MCF 10A (cell line): Measurements from ENCODE around the gene C6. TPM values are rescaled to one million over a fixed set of nuclear protein-coding genes. Genes with fewer than 3 reads are reported as not detected.
A peak's percentile ranks its signal among the peaks of the same experiment; 100 is the strongest.

ENCODE experiments used
- BruUV-seq: library from RNA; stranded (reverse); fragments of 400-500 nt; replicated peaks from 2 replicates; lab custom pipeline; 2021; lab: Mats Ljungman, UMichigan
- CTCF ChIA-PET: fragments of 300-600 bp; sonication (Branson Sonifier 250); formaldehyde crosslinking; extraction: SDS; loops from one replicate; lab custom pipeline; 2021; ENCODE audit warnings: antibody characterized with exemption, inconsistent platforms; lab: Yijun Ruan, JAX
- POLR2A ChIA-PET: fragments of 300-600, 350-650 bp; sonication (Branson Sonifier 250); formaldehyde crosslinking; extraction: SDS; loops from one replicate; lab custom pipeline; 2020; ENCODE audit warnings: antibody characterized with exemption, inconsistent platforms; lab: Yijun Ruan, JAX
- DNase-seq: peaks from one replicate; pipeline ENCODE4 v3.0.0-alpha.2; 2018; ENCODE audit not compliant: unreplicated experiment
- H3K27ac Mint-ChIP-seq: one replicate; pipeline ENCODE4 v1.8.0; 2022; ENCODE audit warnings: mild to moderate bottlenecking, low read depth, mixed read lengths; ENCODE audit not compliant: unreplicated experiment
- H3K27me3 Mint-ChIP-seq: one replicate; pipeline ENCODE4 v1.8.0; 2022; ENCODE audit warnings: mixed read lengths; ENCODE audit not compliant: insufficient read depth, unreplicated experiment
- H3K36me3 Mint-ChIP-seq: one replicate; pipeline ENCODE4 v1.8.0; 2022; ENCODE audit warnings: mild to moderate bottlenecking, moderate library complexity, mixed read lengths; ENCODE audit not compliant: insufficient read depth, unreplicated experiment
- H3K4me1 Mint-ChIP-seq: one replicate; pipeline ENCODE4 v1.8.0; 2022; ENCODE audit warnings: mixed read lengths; ENCODE audit not compliant: insufficient read depth, unreplicated experiment
- H3K4me3 Mint-ChIP-seq: one replicate; pipeline ENCODE4 v1.8.0; 2022; ENCODE audit warnings: mild to moderate bottlenecking, moderate library complexity, mixed read lengths; ENCODE audit not compliant: unreplicated experiment
- H3K9me3 Mint-ChIP-seq: one replicate; pipeline ENCODE4 v1.8.0; 2022; ENCODE audit warnings: mixed read lengths; ENCODE audit not compliant: unreplicated experiment
- intact Hi-C: fragments of 100-400 bp; cut with micrococcal nuclease; formaldehyde crosslinking; loops from 2 replicates; pipeline ENCODE4 v1.14.1; 2022
- total RNA-seq: library from RNA; stranded (reverse); gene quantifications from 2 replicates; pipeline ENCODE4 v1.2.3, GENCODE V29; 2022
- TF ChIP-seq, protein P1 (sequence below): fragments of 200-600 bp; IDR thresholded peaks from one replicate; pipeline ENCODE4 v1.8.0; 2022; ENCODE audit warnings: antibody characterized with exemption, mild to moderate bottlenecking; ENCODE audit not compliant: unreplicated experiment

C6 gene
- total RNA-seq, 1 experiment from 2014 or later, result not detected

DNA sequence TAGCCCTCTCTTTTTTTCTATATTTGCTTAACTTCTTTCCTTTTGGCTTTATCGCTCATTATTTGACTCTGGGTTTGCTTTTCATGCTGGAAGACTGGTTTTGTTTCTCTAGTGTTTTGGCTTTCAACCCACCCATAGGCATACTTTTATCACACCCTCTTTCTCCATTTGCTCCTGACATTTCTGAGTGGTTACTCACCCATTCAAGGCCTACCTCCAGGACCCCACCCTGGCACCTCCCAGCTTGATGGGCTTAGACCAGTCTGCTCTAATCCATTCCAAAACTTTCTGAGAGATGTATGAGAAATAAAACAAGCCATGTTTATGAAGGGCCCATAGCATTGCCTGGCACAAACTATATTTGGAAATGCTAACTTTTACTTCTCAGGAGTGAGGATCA is 18.1 kb downstream of the C6 start:
- Mint-ChIP-seq H3K27me3 (no peaks in the 10 kb centered on the region), H3K36me3 (no peaks in the 10 kb centered on the region), H3K4me3 (no peak overlapping the region), H3K9me3 (no peaks in the 10 kb centered on the region), H3K27ac (no peak overlapping the region), H3K4me1 (peaks cover 25% of the 10 kb centered on the region)
- intact Hi-C loops, result no loop called here
- BruUV-seq, result no TSS peak
- CTCF ChIA-PET, result no interaction called here
- TF ChIP-seq, protein P1, sequence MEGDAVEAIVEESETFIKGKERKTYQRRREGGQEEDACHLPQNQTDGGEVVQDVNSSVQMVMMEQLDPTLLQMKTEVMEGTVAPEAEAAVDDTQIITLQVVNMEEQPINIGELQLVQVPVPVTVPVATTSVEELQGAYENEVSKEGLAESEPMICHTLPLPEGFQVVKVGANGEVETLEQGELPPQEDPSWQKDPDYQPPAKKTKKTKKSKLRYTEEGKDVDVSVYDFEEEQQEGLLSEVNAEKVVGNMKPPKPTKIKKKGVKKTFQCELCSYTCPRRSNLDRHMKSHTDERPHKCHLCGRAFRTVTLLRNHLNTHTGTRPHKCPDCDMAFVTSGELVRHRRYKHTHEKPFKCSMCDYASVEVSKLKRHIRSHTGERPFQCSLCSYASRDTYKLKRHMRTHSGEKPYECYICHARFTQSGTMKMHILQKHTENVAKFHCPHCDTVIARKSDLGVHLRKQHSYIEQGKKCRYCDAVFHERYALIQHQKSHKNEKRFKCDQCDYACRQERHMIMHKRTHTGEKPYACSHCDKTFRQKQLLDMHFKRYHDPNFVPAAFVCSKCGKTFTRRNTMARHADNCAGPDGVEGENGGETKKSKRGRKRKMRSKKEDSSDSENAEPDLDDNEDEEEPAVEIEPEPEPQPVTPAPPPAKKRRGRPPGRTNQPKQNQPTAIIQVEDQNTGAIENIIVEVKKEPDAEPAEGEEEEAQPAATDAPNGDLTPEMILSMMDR, result no peak
- DNase-seq, result no peak
- POLR2A ChIA-PET, result interaction anchor here (0.7 kb wide), 1 partner anchor 598 kb away, joined by 3 read pairs; no protein-coding TSS in a partner anchor

DNA sequence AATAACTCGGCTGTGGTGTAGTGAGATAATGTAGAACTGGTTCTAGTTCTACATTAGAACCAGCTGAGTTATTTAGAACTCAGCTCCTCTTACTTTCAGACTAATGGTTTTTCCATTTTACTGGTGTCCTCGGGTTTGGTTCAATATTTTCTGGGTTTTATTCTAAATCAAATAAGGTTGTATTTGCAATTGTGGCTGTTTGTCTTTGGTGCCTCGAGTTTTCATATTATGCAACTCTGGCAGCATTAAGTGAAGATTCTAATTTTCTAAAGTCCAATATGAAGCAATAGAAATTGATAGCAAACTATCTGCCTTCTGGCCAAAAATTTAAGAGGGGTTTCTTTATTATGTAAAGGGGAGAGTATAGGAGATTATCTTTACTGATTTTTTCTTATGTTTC is 19.0 kb downstream of the C6 start:
- TF ChIP-seq, protein P1, result no peak
- Mint-ChIP-seq H3K36me3 (no peaks in the 10 kb centered on the region), H3K4me1 (peaks cover 25% of the 10 kb centered on the region), H3K27me3 (no peaks in the 10 kb centered on the region), H3K4me3 (no peak overlapping the region), H3K27ac (no peak overlapping the region), H3K9me3 (peaks cover 7% of the 10 kb centered on the region)
- no peak for DNase-seq
- ChIA-PET POLR2A (no interaction called here), CTCF (no interaction called here)
- no TSS peak for BruUV-seq
- intact Hi-C loops, result no loop called here

DNA sequence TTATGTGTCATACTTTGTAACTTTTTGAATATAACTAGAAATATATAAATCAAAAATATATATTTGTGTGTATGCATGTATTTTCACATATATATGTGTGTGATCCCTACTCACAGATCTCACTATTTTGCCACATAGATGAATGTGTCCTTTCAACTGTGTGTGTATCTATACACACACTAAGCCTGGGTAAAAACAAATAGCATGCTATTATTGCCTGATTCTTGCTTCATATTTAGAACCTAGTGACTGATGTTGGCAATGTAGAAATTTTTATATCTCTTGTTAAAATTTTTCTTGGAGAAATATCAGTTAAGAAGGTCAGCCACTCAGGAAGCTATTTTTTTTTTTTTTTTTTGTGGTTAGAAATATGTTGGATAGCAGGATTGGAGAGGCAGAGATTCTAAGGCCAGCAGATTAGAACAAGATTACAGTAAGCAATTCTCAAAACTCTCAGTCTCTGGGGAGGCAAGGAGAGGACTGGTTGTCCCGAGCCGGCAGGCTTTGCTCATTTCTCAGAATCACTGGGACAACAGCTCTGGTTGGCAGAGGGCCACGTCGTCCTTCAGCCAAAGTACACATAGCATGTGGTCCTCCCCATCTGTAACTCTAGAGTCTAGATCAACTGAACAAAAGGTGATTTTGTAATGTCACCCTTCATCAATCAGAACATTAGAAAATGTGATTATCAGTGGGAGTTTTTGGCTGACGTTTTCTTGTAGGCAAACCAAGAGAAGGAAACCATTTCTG is 19.7 kb downstream of the C6 start:
- Mint-ChIP-seq H3K9me3 (peaks cover 7% of the 10 kb centered on the region), H3K27me3 (no peaks in the 10 kb centered on the region), H3K27ac (peak overlapping the region; percentile 76), H3K4me3 (no peak overlapping the region), H3K4me1 (peaks cover 25% of the 10 kb centered on the region), H3K36me3 (no peaks in the 10 kb centered on the region)
- ChIA-PET CTCF (interaction anchor here (0.6 to 1.2 kb wide), 2 partner anchors 30 to 289 kb away, joined by 3 to 4 read pairs; no protein-coding TSS in a partner anchor), POLR2A (interaction anchor here (0.7 to 1.3 kb wide), 2 partner anchors 17 to 463 kb away, joined by 3 read pairs; no protein-coding TSS in a partner anchor)
- no TSS peak for BruUV-seq
- intact Hi-C loops, result no loop called here
- TF ChIP-seq, protein P1, result no peak
- peak; percentile 95 for DNase-seq

DNA sequence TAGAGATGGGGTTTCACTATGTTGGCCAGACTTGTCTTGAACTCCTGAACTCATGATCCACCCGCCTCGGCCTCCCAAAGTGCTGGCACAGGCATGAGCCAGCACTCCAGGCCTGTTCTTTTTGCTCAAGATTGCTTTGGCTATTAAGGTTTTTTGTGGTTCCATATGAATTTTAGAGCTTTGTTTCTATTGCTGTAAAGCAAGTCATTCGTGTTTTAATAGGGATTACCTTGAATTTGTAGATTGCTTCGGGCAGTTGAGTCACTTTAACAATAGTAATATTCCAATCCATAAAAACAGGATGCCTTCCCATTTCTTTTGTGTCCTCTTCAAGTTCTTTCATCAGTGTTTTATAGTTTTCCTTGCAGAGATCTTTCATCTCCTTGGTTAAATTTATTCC is 22.1 kb downstream of the C6 start:
- no peaks in the 10 kb centered on the region for H3K27me3 Mint-ChIP-seq
- ChIA-PET POLR2A (no interaction called here), CTCF (interaction anchor here (0.6 to 1.0 kb wide), 2 partner anchors 12 to 149 kb away, joined by 3 read pairs; no protein-coding TSS in a partner anchor)
- H3K27ac Mint-ChIP-seq, result no peak overlapping the region
- BruUV-seq, result no TSS peak
- peak; percentile 58 for DNase-seq
- H3K9me3 Mint-ChIP-seq, result peaks cover 7% of the 10 kb centered on the region
- peaks cover 23% of the 10 kb centered on the region for H3K4me1 Mint-ChIP-seq
- no peaks in the 10 kb centered on the region for H3K36me3 Mint-ChIP-seq
- TF ChIP-seq, protein P1, result no peak
- intact Hi-C loops, result no loop called here
- H3K4me3 Mint-ChIP-seq, result no peak overlapping the region
